NCI-H2171 (cell line): ENCODE results near the gene ZFP92.

Experiments
- DNase-seq: peaks from one replicate; lab custom pipeline; 2025; lab: John Stamatoyannopoulos, UW

The ZFP92 gene

GRCh38 chrX:153439977-153440376 lies 28.7 kb downstream of the ZFP92 start:
- no peak for DNase-seq

DNA sequence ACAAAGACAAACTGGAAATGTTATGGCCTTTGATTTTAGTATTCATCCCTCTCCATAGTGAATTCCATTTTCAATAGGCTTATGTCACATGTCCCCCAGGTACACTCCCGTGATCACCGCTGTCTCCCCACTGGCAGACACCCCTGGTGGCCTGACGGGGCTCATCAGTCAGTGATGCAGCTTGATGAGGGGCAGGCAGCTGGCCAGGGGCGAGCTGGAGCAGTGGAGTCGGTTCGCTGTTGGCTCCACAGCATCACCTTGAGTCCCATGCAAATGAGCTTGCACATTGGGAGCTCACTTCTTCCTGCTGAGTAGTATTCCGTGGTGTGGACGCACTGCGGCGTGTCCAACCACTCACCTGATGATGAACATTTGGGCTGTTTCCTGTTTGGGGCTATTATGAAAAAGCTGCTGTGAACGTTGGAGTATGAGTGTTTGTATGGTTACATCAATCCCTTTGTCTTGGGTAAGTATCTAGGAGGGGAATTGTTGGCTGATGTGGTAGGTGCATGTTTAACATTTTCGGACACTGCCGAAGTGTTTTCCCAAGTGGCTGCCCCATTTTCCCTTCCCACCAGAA lies 29.4 kb downstream of the ZFP92 start:
- DNase-seq, result no peak

- no peak for DNase-seq
Measured at GRCh38 chrX:153441296-153441695, 30.0 kb downstream of the ZFP92 start.

- DNase-seq, result no peak
Measured at GRCh38 chrX:153441981-153442380, 30.7 kb downstream of the ZFP92 start.

GRCh38 chrX:153442463-153442862 lies 31.2 kb downstream of the ZFP92 start:
- no peak for DNase-seq

DNA sequence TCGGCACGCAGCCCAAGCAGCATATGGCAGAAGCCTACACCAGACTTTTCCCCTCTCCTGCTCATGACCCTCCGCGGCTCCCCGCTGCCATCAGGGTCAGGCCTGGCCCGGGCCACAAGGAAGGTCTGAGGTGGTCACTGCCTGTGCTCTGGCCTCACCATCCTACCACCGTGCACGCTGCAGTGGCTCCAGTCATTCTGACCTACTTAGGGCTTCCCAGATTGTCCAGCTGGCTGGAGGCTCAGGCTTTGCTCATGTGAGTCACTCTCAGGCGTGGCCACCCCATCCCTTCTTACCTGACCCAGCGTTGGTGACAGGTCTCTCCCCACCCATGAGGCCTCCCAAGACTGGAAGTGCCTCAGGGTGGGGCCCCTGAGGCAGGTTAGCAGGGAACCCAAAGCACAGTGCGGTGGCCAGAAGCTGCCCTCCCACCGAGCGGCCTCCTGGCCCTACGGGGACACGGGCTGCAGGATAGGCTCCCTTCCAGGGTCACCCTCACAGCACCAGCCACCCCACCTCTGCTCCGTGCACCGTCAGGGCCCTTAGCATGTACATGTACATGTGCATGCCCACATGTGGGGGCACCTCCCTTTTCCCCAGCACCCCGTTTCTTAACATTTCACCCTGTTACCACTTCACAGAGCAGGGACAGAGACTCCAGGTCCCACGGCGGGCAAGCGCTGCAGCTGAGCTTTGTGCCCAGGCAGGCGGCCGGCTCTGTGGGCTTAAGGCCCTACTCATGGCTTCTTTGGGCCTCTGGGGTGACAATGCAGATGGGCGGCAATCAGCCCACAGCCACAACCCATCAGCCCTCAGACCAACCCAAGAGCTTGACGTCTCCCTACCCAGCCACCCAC lies 32.4 kb downstream of the ZFP92 start:
- DNase-seq, result no peak

- no peak for DNase-seq
Measured at GRCh38 chrX:153444333-153445011, 33.2 kb downstream of the ZFP92 start.

DNA sequence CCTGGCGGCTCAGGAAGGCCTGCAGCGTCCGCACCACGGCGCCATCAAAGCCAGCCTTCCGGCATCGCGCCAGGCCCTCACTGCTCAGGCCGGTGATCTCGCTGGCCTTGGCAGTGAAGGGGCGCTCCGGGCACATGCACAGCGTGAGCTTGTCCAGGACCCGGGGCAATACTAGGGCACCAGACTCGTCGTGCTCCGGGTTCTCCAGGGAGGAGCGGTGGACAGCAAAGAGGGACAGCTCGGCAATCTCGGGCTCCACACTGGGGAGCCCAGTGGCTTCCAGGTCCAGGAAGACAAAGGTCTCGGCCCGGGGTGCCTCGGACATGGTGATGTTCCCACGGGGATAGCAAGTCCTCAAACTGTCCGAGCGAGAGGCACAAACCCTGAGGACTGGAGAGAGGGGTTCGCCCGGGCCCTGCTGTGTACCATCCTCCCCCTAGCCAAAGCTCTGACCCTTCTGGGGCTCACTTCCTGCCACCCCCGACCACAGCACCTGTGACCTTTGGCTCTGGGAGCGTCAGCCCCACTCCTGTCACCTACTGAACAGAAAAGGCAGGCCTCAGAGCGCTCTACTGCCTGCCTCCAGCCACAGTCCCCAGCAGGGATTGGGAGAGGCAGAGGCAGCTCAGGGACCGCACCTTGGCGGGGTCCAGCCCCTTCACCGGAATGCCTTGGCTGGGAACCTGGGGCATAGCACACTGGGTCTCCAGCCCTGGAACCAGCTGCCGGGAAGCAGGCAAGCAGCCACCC lies 34.0 kb downstream of the ZFP92 start:
- no peak for DNase-seq

DNA sequence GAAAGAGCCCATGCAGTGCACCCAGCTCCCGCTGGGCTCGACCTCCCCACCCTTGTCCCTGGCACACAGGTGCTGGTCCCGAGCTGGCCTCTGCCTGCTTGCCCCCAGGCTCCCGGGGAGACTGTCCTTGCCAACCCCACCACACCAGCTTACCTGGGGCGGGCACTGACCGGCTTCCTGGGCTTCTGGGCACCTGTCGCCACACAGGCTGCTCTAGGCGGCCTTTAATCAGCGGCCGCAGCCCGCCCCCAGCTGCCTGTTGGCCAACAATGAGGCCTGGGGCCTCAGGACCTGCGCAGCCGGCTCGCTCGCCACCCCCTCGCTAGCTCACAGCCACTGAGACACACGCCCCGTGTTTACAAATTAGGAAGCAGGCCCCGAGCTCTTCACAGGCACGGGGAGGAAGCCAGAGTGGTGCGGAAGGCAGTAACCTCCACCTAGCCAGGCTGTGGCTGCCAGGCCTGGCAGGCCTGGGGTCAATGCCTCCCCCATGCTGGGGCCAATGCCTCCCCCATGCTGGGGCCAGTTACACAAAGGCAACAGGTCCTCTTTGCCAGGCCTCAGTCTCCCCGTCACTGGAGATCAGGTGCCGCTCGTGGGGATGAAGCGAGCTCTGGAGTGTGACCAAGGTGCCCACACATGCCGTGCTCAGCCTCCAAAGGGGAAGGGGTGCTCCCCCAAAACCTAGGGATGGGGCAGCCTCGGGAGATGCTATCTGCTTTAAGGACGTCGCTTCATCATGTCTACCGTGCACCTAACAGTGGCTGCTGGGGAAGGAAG lies 34.8 kb downstream of the ZFP92 start, which contains the start of gene TREX2:
TSS of gene TREX2 (minus strand) at position 201 of the 780 bp plus-strand sequence. CDS start 626 bp downstream, outside the sequence.
- no peak for DNase-seq

GRCh38 chrX:153446636-153446936 lies 35.3 kb downstream of the ZFP92 start:
- DNase-seq, result no peak

GRCh38 chrX:153446950-153447580 lies 35.8 kb downstream of the ZFP92 start:
- DNase-seq, result no peak

DNA sequence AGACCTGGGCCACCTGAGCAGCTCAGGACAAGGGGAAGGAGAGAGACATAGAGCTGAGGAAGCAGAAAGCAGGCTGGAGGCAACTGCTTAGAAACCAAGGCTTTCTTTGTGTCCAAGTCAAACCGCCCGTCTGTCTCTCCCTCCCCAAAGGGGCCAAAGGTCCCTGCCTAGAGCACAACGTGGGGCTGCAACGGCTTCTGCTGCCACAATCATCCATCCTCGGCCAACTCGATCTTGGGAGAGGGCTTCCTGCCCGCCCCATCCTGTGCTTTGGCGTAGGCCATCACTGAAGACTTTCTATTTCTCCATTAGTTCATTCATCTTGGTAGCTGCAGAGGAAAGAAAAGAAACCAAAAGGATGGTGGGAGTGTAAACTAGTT lies 36.3 kb downstream of the ZFP92 start:
- DNase-seq, result no peak

DNA sequence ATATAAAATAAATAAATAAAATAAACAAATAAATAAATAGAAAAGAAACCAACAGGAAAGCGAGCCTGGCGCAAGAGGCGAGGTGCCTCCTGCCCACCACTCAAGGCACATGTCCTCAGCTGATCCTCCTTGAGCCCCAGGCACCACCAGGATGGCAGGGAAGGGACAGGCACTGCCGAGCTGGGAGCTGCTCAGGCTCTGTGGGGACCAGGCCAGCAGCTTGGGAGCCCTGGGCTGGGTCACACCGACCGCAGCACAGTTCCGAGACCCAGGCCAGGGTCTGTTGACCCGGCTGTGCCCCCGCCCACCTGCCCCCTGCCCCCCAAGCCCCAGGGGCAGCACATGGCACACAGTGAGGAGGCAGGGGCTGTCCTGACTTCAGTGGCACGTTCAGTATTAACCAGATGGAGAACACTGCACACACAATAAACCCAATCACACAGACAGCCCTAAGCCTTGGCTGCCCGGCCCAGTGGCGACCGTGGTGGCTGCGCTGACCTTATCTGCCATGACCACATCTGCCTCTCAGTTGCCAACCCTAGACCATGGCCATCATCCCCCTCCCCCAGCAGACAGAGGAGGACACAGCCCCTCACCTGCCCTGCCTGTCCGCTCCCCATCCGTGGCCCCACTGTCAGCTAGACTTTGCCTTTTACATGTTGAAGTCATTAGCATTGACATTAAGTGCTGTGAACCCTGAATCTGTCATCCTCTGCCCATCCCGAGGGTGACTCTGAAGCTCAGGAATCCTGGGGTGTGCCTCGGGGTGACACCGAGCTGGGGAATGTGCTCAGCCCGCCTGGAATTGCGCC lies 37.5 kb downstream of the ZFP92 start:
- DNase-seq, result no peak

- no peak for DNase-seq
Measured at GRCh38 chrX:153449368-153450113, 38.3 kb downstream of the ZFP92 start.

DNA sequence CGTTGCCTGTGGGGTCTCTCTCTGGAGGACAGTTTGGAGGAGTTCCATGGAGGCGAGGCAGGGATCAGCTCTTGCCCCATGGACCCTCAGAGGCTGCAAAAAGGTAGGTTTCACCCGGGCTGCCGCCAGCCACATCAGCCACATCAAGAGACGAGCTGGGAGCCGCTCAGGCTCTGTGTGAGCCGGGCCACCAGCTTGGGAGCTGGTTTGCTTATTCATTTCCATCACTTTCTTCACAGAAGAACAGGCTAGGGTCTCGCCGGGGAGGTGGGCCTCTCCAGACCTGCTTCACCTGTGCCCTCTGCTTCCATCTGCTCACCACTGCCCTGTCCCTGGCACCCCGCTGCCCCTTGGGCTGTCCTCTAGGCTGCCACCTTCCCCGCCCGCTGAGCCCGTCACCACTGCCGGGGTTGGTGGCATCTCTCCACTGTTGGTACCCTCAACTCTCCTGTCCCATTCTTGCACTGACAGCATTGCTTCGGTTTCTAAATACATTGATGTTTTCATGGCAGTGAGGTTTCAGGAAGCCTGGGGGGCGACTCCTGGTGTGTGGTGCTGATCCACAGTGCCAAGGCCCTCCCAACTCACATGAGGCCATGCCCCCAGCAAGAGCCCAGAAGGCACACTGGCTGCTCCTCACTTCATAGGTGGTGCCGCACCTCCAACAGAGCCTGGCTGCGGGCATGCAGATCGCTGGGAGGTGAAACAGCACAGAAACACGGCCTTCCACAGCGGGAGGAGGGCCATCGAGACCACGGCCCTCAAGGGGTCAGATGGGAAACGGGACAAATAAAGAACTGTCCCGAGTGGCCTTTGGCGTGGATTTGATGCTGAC lies 39.1 kb downstream of the ZFP92 start:
- DNase-seq, result no peak

DNA sequence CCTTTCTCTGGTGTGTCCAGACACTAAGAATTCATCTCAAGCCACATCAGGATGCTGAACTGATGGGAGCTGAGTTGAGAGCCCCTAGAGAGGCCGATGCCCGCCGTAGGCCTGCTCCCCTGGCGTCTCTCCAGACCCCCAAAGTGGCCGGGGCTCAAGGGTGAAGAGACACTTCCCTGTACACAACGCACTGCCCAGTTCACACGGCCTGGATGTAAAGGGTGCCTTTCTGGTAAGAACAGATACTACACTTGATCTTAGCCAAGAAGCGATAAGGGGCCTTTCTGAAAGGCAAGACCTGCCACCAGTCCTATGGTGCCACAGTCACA lies 39.6 kb downstream of the ZFP92 start:
- no peak for DNase-seq

DNA sequence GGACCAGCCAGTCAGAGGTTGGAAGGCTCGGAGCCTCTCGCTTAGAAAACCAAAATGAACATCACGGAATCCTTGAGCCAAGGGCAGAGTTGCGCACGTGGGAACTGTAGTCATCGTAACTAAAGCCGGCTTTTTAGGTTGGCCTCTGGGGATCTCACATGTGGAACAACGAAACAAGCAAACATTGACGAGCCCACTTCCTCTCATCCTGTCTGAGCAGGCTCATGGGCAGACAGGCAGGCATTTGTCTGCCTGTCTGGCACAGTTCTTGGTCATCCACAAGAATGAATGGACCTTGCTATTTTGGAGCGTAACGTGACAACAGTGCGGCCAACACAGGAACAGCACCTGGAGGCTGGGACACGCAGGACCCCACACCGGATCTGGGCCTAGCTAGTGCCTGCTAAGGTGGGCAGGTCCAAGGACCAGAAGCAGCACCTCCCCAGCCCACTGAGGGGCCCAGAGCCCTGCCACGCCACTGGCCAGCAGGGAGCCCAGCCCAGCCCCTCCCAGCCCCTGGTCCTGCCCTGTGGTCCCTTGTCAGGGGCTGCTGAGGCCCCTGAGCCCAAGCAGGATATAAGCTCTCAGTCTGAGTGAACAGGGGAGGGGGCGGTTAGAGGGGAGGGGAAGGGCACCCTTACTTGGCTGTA lies 43.8 kb downstream of the ZFP92 start:
- DNase-seq, result no peak

DNA sequence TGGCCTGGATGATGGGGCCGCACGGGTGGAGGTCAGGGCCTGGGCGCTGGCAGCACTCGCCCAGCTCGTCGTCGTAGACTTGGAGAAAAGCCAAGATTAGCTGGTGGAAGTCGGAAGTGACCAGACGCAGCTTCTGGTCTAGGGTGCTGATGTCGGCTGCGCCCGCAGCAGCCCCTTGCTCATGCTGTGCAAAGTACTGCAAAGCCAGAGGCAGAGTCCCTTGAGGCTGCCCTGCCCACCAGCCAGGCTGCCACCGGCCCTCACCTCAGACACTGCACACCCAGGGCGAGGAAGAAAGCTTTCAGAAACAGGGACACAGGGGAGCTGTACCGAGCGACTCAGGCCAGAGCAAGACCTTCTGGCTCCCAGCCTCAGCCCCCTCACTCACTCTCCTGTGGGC lies 44.3 kb downstream of the ZFP92 start:
- DNase-seq, result no peak
